Neural progenitor cell (in vitro differentiated cells): ENCODE measurements around the gene IL1R2. TPM values are rescaled to one million over a fixed set of nuclear protein-coding genes. Genes with fewer than 3 reads are reported as not detected.

ENCODE experiments used
- DNase-seq: peaks from one replicate; pipeline ENCODE4 v3.0.0-alpha.2; 2016; ENCODE audit warnings: low spot score
- H2AFZ ChIP-seq: fragments of 200-600 bp; sonication (generic); replicated peaks from 2 replicates; pipeline ENCODE4 v1.6.1; 2016; ENCODE audit warnings: antibody characterized with exemption
- H3F3A ChIP-seq: fragments of 200-600 bp; sonication (generic); 2 replicates; pipeline ENCODE4 v1.6.1; 2016; ENCODE audit warnings: antibody characterized with exemption, low read depth
- H3K27ac ChIP-seq: fragments of 200-600 bp; sonication (generic); 2 replicates; pipeline ENCODE4 v1.5.1; 2016; ENCODE audit warnings: mild to moderate bottlenecking
- H3K27me3 ChIP-seq: fragments of 200-600 bp; sonication (generic); 2 replicates; pipeline ENCODE4 v1.6.1; 2016; ENCODE audit warnings: mild to moderate bottlenecking, moderate library complexity
- H3K36me3 ChIP-seq: fragments of 200-600 bp; sonication (generic); 2 replicates; pipeline ENCODE4 v1.5.1; 2016
- H3K4me1 ChIP-seq: fragments of 200-600 bp; sonication (generic); 2 replicates; pipeline ENCODE4 v1.6.1; 2016; ENCODE audit warnings: mixed run types
- H3K4me2 ChIP-seq: fragments of 200-600 bp; sonication (generic); 2 replicates; pipeline ENCODE4 v1.6.1; 2016
- H3K4me3 ChIP-seq: fragments of 200-600 bp; sonication (generic); 2 replicates; pipeline ENCODE4 v1.5.1; 2016
- H3K79me2 ChIP-seq: fragments of 200-600 bp; sonication (generic); 2 replicates; pipeline ENCODE4 v1.6.1; 2016; ENCODE audit warnings: low read depth
- H3K9ac ChIP-seq: fragments of 200-600 bp; sonication (generic); 2 replicates; pipeline ENCODE4 v1.6.1; 2016
- H3K9me3 ChIP-seq: fragments of 200-600 bp; sonication (generic); 2 replicates; pipeline ENCODE4 v1.5.1; 2016; ENCODE audit warnings: low read depth
- H4K20me1 ChIP-seq: fragments of 200-600 bp; sonication (generic); 2 replicates; pipeline ENCODE4 v1.6.1; 2016; ENCODE audit warnings: low read depth
- H3K27ac Mint-ChIP-seq: 3 replicates; pipeline ENCODE4 v1.8.0; 2021; ENCODE audit warnings: mixed read lengths
- H3K27me3 Mint-ChIP-seq: 2 replicates; pipeline ENCODE4 v1.8.0; 2022; ENCODE audit warnings: low read depth, mild to moderate bottlenecking, inconsistent platforms, moderate library complexity, mixed read lengths; ENCODE audit not compliant: insufficient read depth
- H3K36me3 Mint-ChIP-seq: 3 replicates; pipeline ENCODE4 v1.8.0; 2021; ENCODE audit warnings: mixed read lengths
- H3K4me1 Mint-ChIP-seq: 3 replicates; pipeline ENCODE4 v1.8.0; 2021; ENCODE audit warnings: mixed read lengths
- H3K4me3 Mint-ChIP-seq: 3 replicates; pipeline ENCODE4 v1.8.0; 2021; ENCODE audit warnings: mild to moderate bottlenecking, moderate library complexity, mixed read lengths
- H3K9me3 Mint-ChIP-seq: 3 replicates; pipeline ENCODE4 v1.8.0; 2020; ENCODE audit warnings: mixed read lengths
- EZH2 ChIP-seq: fragments of 200-600 bp; sonication (generic); IDR thresholded peaks from 2 replicates; pipeline ENCODE4 v1.6.1; 2017; ENCODE audit warnings: antibody characterized with exemption, mild to moderate bottlenecking, moderate library complexity
- EZH2phosphoT487 ChIP-seq: fragments of 200-600 bp; sonication (generic); IDR thresholded peaks from 2 replicates; pipeline ENCODE4 v1.6.1; 2017; ENCODE audit warnings: antibody characterized with exemption
- total RNA-seq: library from RNA; depleted of rRNA; stranded (reverse); fragments of >200 nt; gene quantifications from 2 replicates; pipeline ENCODE4 v1.2.3, GENCODE V29; 2015; ENCODE audit warnings: low replicate concordance
- TF ChIP-seq, protein P1 (sequence below): fragments of 200-600 bp; sonication (generic); IDR thresholded peaks from 2 replicates; pipeline ENCODE4 v1.5.1; 2017; ENCODE audit warnings: antibody characterized with exemption, mild to moderate bottlenecking

IL1R2 gene
- total RNA-seq, 1 donor from 2014 or later = not detected

DNA sequence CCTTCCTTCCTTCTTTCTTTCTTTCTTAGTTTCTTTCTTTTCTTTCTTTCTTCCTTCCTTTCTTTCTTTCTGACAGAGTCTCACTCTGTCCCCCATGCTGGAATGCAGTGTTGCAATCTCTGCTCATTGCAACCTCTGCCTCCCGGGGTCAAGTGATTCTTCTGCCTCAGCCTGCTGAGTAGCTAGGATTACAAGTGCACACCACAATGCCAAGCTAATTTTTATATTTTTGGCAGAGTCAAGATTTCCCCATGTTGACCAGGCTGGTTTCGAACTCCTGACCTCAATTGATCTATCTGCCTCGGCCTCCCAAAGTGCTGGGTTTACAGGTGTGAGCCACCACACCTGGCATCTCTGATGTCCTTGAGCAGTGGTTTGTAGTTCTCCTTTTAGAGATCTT, 48.5 kb downstream of the IL1R2 start:
- H3K9me3 Mint-ChIP-seq = peaks cover 7% of the 10 kb centered on the region
- Histone ChIP-seq H2AFZ (no peak overlapping the region), H3K4me1 (no peaks in the 10 kb centered on the region), H3K36me3 (no peaks in the 10 kb centered on the region), H4K20me1 (no peaks in the 10 kb centered on the region), H3K9ac (no peak overlapping the region), H3K79me2 (no peaks in the 10 kb centered on the region), H3K27me3 (no peaks in the 10 kb centered on the region), H3K4me3 (no peak overlapping the region), H3F3A (no peaks in the 10 kb centered on the region), H3K4me2 (no peak overlapping the region), H3K9me3 (no peaks in the 10 kb centered on the region), H3K27ac (no peak overlapping the region)
- no peaks in the 10 kb centered on the region for H3K4me1 Mint-ChIP-seq
- H3K27ac Mint-ChIP-seq = no peak overlapping the region
- TF ChIP-seq, protein P1, sequence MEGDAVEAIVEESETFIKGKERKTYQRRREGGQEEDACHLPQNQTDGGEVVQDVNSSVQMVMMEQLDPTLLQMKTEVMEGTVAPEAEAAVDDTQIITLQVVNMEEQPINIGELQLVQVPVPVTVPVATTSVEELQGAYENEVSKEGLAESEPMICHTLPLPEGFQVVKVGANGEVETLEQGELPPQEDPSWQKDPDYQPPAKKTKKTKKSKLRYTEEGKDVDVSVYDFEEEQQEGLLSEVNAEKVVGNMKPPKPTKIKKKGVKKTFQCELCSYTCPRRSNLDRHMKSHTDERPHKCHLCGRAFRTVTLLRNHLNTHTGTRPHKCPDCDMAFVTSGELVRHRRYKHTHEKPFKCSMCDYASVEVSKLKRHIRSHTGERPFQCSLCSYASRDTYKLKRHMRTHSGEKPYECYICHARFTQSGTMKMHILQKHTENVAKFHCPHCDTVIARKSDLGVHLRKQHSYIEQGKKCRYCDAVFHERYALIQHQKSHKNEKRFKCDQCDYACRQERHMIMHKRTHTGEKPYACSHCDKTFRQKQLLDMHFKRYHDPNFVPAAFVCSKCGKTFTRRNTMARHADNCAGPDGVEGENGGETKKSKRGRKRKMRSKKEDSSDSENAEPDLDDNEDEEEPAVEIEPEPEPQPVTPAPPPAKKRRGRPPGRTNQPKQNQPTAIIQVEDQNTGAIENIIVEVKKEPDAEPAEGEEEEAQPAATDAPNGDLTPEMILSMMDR = no peak
- TF ChIP-seq EZH2 (no peak), EZH2phosphoT487 (no peak)
- no peak for DNase-seq
- no peaks in the 10 kb centered on the region for H3K36me3 Mint-ChIP-seq
- H3K4me3 Mint-ChIP-seq = no peak overlapping the region
- peaks cover 8% of the 10 kb centered on the region for H3K27me3 Mint-ChIP-seq

- no peak overlapping the region for H3K27ac ChIP-seq
- TF ChIP-seq EZH2phosphoT487 (no peak), EZH2 (no peak)
- TF ChIP-seq, protein P1 = no peak
- no peaks in the 10 kb centered on the region for H3K79me2 ChIP-seq
- H2AFZ ChIP-seq = no peak overlapping the region
- H3K4me2 ChIP-seq = no peak overlapping the region
- H3K4me3 ChIP-seq = no peak overlapping the region
- H3F3A ChIP-seq = no peaks in the 10 kb centered on the region
- Mint-ChIP-seq H3K27me3 (peaks cover 11% of the 10 kb centered on the region), H3K4me3 (no peak overlapping the region), H3K36me3 (no peaks in the 10 kb centered on the region), H3K9me3 (peaks cover 5% of the 10 kb centered on the region), H3K27ac (no peak overlapping the region), H3K4me1 (no peaks in the 10 kb centered on the region)
- H3K9me3 ChIP-seq = no peaks in the 10 kb centered on the region
- H3K4me1 ChIP-seq = no peaks in the 10 kb centered on the region
- DNase-seq = no peak
- H3K27me3 ChIP-seq = no peaks in the 10 kb centered on the region
- no peak overlapping the region for H3K9ac ChIP-seq
- H4K20me1 ChIP-seq = no peaks in the 10 kb centered on the region
- H3K36me3 ChIP-seq = no peaks in the 10 kb centered on the region
Measured at GRCh38 chr2:102041351-102041750, 49.6 kb downstream of the IL1R2 start.

DNA sequence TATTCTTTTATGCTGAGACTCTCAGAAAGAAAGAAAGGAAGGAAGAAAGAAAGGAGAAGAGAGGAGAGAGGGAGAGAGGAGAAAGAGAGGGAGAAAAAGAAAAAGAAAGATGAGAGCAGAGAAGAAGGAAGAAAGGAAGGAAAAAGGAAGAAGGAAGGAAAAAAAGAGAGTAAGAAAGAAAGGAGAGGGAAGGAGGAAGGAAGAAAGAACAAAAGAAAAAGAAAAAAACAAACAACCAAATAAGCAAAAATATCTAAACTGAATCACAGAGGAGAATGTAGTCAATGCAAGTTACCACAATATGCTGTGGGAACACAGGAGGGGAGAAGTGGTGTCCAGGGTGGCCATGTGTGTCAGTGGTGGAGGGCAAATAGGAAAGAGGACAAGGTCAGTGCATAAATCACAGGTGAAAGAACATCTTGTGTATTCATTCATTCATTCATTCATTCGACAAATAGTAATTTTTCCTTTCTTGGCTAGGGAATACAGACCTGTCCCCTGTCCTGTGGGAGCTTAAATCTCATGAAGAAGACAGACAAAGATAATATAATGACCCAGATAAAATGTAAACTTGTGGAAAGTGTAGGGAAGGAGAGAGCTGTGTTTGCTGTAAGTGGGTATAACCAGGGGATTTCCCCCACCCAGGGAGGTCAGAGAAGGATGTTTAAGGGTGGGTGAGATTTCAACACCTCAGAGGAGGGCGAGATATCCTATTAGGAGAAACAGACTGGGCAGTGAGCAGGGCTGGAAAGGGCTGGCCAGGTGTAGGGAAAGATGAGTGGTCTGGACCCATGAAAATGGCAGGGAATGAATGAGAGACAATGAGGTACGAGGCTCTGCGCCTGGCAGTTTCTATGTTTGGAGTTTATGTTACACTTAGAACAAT, 50.7 kb downstream of the IL1R2 start:
- no peak overlapping the region for H2AFZ ChIP-seq
- H3K4me1 ChIP-seq = no peaks in the 10 kb centered on the region
- no peak overlapping the region for H3K27ac ChIP-seq
- H3K36me3 ChIP-seq = no peaks in the 10 kb centered on the region
- H3K9me3 Mint-ChIP-seq = peaks cover 9% of the 10 kb centered on the region
- H3K79me2 ChIP-seq = no peaks in the 10 kb centered on the region
- no peaks in the 10 kb centered on the region for H3K4me1 Mint-ChIP-seq
- no peak overlapping the region for H3K4me3 ChIP-seq
- no peak overlapping the region for H3K27ac Mint-ChIP-seq
- no peak for DNase-seq
- H3K27me3 ChIP-seq = no peaks in the 10 kb centered on the region
- H4K20me1 ChIP-seq = no peaks in the 10 kb centered on the region
- H3K9me3 ChIP-seq = no peaks in the 10 kb centered on the region
- no peaks in the 10 kb centered on the region for H3K36me3 Mint-ChIP-seq
- no peaks in the 10 kb centered on the region for H3F3A ChIP-seq
- no peak overlapping the region for H3K4me2 ChIP-seq
- TF ChIP-seq, protein P1 = no peak
- TF ChIP-seq EZH2phosphoT487 = no peak
- H3K4me3 Mint-ChIP-seq = no peak overlapping the region
- H3K9ac ChIP-seq = no peak overlapping the region
- peaks cover 11% of the 10 kb centered on the region for H3K27me3 Mint-ChIP-seq
